GM12878 (cell line): ENCODE data around the gene COL4A2. TPM values are rescaled to one million over a fixed set of nuclear protein-coding genes. Genes with fewer than 3 reads are reported as not detected.

Experiments
- ASH2L ChIP-seq: fragments of 300-600, 200-600 bp; sonication (generic); IDR thresholded peaks from 2 replicates; pipeline ENCODE4 v1.6.1; 2017; ENCODE audit warnings: low read depth, mild to moderate bottlenecking, borderline replicate concordance
- CREB1 ChIP-seq: IDR thresholded peaks from 2 replicates; pipeline ENCODE4 v1.6.1; 2012; ENCODE audit warnings: low read depth, mild to moderate bottlenecking, inconsistent platforms
- EP300 ChIP-seq, 2 experiments: fragments of 150-350 bp in 1 of 2; IDR thresholded peaks; 2 replicates each; pipeline ENCODE4 v1.6.1; 2011 to 2012; ENCODE audit warnings: low read depth in 2 of 2, low read length in 2 of 2, borderline replicate concordance in 1 of 2, improper control_type of control experiment in 1 of 2, inconsistent platforms in 1 of 2; ENCODE audit not compliant: control insufficient read depth in 1 of 2
- FOXK2 ChIP-seq: fragments of 450-650 bp; IDR thresholded peaks from 2 replicates; pipeline ENCODE4 v1.6.1; 2017; ENCODE audit warnings: mild to moderate bottlenecking, moderate library complexity
- HDGF ChIP-seq: fragments of 450-650 bp; IDR thresholded peaks from 2 replicates; pipeline ENCODE4 v1.6.1; 2016; ENCODE audit warnings: antibody characterized with exemption
- KLF5 ChIP-seq: fragments of 450-650 bp; IDR thresholded peaks from 2 replicates; pipeline ENCODE4 v1.6.1; 2014; ENCODE audit warnings: mild to moderate bottlenecking; ENCODE audit not compliant: partially characterized antibody
- RAD51 ChIP-seq: fragments of 450-650 bp; IDR thresholded peaks from 2 replicates; pipeline ENCODE4 v1.6.1; 2016; ENCODE audit warnings: moderate library complexity, mild to moderate bottlenecking, inconsistent platforms
- SPI1 ChIP-seq: IDR thresholded peaks from 2 replicates; pipeline ENCODE4 v1.6.1; 2011; ENCODE audit warnings: low read depth, mild to moderate bottlenecking, low read length, moderate library complexity, borderline replicate concordance; ENCODE audit not compliant: insufficient read depth
- TCF3 ChIP-seq: IDR thresholded peaks from 2 replicates; pipeline ENCODE4 v1.6.1; 2012; ENCODE audit warnings: low read depth, mild to moderate bottlenecking, low read length, borderline replicate concordance; ENCODE audit not compliant: insufficient read depth
- polyA plus RNA-seq, 11 experiments: library from polyadenylated mRNA; depleted of rRNA in 4 of 11; unstranded in 6 of 11; stranded (reverse) in 5 of 11; fragments of >200 nt; fragmentation: Nextera tagmentation in 4 of 11; fragmentation: Illumina TruSeq in 1 of 11; extraction: Ambion mirVana in 4 of 11; extraction: Trizol in 1 of 11; gene quantifications; 1 replicate in 1 of 11; 2 replicates in 10 of 11; pipeline versions ENCODE4 v1.2.1 to v1.2.3, GENCODE V29; 2011 to 2016; ENCODE audit warnings: inconsistent platforms in 2 of 11, missing spikeins in 2 of 11, low read depth in 1 of 11
- total RNA-seq, 4 experiments: library from RNA; depleted of rRNA in 3 of 4; stranded (reverse); fragments of >200 nt in 3 of 4; fragmentation: Illumina TruSeq in 1 of 4; extraction: Trizol in 1 of 4; gene quantifications; 2 replicates each; pipeline versions ENCODE4 v1.2.1 to v1.2.3, GENCODE V29; 2013 to 2021
- TF ChIP-seq, protein P1 (sequence below): fragments of 450-650 bp; IDR thresholded peaks from 2 replicates; pipeline ENCODE4 v1.6.1; 2014; ENCODE audit warnings: mild to moderate bottlenecking
- TF ChIP-seq, protein P2 (sequence below): fragments of 450-650 bp; formaldehyde crosslinking; IDR thresholded peaks from 2 replicates; pipeline ENCODE4 v1.4.0; 2022; ENCODE audit warnings: mild to moderate bottlenecking, moderate library complexity

Gene COL4A2
- total and polyA plus RNA-seq, 10 of the 15 experiments (the other 5 are each of a cell fraction or from before 2014, with no cell fraction given), result 0.16 to 1.6 (median 0.62) TPM; not detected in 3

DNA sequence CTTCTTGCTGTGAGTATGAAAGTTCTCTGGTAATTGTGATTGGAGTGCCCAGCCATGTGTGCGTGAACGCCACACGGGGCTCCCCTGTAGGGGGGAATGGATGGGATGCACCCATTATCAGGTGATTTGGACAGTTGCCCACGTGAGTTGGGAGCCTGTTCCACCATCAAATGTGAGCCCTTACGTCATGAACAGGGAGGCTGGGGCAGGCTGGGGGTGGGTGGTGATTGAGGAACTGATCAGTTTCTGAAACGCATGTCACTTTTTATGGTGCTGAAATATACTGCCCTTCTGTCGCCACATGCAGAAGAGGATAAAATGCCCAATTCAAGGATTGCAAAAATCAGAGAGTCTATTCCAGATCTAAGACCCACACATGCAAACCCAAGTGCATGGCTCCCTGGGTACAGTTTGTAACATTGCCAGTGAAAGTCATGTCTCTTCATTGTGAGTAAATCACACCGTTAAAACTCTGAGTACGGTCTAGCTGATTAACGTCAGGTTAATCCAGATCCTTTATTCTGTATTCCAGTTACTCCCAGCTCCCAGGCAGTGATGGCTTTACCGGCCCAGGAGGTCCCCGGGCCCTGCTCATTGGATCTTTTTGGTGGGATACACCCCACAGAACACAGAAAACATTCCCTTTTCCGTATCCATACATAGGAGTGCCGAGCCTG is 164.2 kb downstream of the COL4A2 start (continued):
- peak; percentile 43 for TF ChIP-seq KLF5
- peak; percentile 87 for TF ChIP-seq CREB1
- TF ChIP-seq TCF3, result 0 out of 2 replicates have a peak, but pooled peaks have one; percentile 48
- peak; percentile 90 for TF ChIP-seq SPI1
- TF ChIP-seq ASH2L, result peak; percentile 64; the same call in 1 of the 2 replicates
- TF ChIP-seq RAD51, result peak; percentile 90
- peak; percentile 75 to 94; a peak in 3 of 4 replicates for TF ChIP-seq EP300 (IDR thresholded peaks at IDR 0.05; ENCODE audit: borderline replicate concordance in 1 of 2, control insufficient read depth in 1 of 2, low read depth in 2 of 2, low read length in 2 of 2)
- TF ChIP-seq HDGF, result no peak
- peak; percentile 40; the same call in 1 of the 2 replicates for TF ChIP-seq FOXK2
- TF ChIP-seq, protein P1, sequence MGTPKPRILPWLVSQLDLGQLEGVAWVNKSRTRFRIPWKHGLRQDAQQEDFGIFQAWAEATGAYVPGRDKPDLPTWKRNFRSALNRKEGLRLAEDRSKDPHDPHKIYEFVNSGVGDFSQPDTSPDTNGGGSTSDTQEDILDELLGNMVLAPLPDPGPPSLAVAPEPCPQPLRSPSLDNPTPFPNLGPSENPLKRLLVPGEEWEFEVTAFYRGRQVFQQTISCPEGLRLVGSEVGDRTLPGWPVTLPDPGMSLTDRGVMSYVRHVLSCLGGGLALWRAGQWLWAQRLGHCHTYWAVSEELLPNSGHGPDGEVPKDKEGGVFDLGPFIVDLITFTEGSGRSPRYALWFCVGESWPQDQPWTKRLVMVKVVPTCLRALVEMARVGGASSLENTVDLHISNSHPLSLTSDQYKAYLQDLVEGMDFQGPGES, result no peak
- TF ChIP-seq, protein P2, sequence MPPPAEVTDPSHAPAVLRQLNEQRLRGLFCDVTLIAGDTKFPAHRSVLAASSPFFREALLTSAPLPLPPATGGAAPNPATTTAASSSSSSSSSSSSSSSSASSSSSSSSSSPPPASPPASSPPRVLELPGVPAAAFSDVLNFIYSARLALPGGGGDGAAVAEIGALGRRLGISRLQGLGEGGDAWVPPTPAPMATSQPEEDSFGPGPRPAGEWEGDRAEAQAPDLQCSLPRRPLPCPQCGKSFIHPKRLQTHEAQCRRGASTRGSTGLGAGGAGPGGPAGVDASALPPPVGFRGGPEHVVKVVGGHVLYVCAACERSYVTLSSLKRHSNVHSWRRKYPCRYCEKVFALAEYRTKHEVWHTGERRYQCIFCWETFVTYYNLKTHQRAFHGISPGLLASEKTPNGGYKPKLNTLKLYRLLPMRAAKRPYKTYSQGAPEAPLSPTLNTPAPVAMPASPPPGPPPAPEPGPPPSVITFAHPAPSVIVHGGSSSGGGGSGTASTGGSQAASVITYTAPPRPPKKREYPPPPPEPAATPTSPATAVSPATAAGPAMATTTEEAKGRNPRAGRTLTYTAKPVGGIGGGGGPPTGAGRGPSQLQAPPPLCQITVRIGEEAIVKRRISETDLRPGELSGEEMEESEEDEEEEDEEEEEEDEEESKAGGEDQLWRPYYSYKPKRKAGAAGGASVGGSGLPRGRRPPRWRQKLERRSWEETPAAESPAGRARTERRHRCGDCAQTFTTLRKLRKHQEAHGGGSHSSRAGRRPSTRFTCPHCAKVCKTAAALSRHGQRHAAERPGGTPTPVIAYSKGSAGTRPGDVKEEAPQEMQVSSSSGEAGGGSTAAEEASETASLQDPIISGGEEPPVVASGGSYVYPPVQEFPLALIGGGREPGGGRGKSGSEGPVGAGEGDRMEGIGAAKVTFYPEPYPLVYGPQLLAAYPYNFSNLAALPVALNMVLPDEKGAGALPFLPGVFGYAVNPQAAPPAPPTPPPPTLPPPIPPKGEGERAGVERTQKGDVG, result no peak
